ENCODE data around the gene ADD3. TPM values are rescaled to one million over a fixed set of nuclear protein-coding genes. Genes with fewer than 3 reads are reported as not detected.
A peak's percentile ranks its signal among the peaks of the same experiment; 100 is the strongest.

ADD3 gene
- total RNA-seq, 2 donors from 2014 or later: 183 to 241 TPM

- no peak for TF ChIP-seq CTCF (conservative IDR thresholded peaks at IDR 0.05)
- Histone ChIP-seq H3K36me3 (ENCODE audit: control insufficient read depth, insufficient read depth, low read length) (no peaks in the 10 kb centered on the region), H3K9ac (ENCODE audit: extremely low read depth, low read length, poor library complexity, severe bottlenecking) (no peak overlapping the region), H3K9me3 (ENCODE audit: control insufficient read depth, low read length) (no peaks in the 10 kb centered on the region), H3K4me3 (ENCODE audit: low read length) (no peak overlapping the region), H3K4me1 (ENCODE audit: control insufficient read depth, insufficient read depth, low read length) (peaks cover 5% of the 10 kb centered on the region), H3K27ac (ENCODE audit: low read depth, low read length) (no peak overlapping the region), H3K27me3 (ENCODE audit: control insufficient read depth, insufficient read depth, low read length, poor library complexity, severe bottlenecking) (no peaks in the 10 kb centered on the region)
- H3K9me3 Mint-ChIP-seq: no peaks in the 10 kb centered on the region
- H3K4me1 Mint-ChIP-seq: peaks cover 38% of the 10 kb centered on the region
- H3K36me3 Mint-ChIP-seq (ENCODE audit: low read depth): no peaks in the 10 kb centered on the region
- H3K27ac Mint-ChIP-seq: no peak overlapping the region
- no peaks in the 10 kb centered on the region for H3K27me3 Mint-ChIP-seq (ENCODE audit: insufficient read depth)
- H3K4me3 Mint-ChIP-seq: no peak overlapping the region
- no peak for DNase-seq
- 90 to 100% methylated on average over 2 of the region's 2 CpGs for WGBS, 2 experiments (ENCODE audit: insufficient coverage in 1 of 2, insufficient read length in 1 of 2)
Observed at GRCh38 chr10:109976681-109977080, 31.1 kb upstream of the ADD3 start.

GRCh38 chr10:109977382-109977806 lies 30.4 kb upstream of the ADD3 start:
- no peaks in the 10 kb centered on the region for H3K9me3 ChIP-seq (ENCODE audit: control insufficient read depth, low read length)
- H3K9ac ChIP-seq (ENCODE audit: extremely low read depth, low read length, poor library complexity, severe bottlenecking): no peak overlapping the region
- DNase-seq: no peak
- H3K27me3 ChIP-seq (ENCODE audit: control insufficient read depth, insufficient read depth, low read length, poor library complexity, severe bottlenecking): no peaks in the 10 kb centered on the region
- peaks cover 5% of the 10 kb centered on the region for H3K4me1 ChIP-seq (ENCODE audit: control insufficient read depth, insufficient read depth, low read length)
- no peak overlapping the region for H3K4me3 ChIP-seq (ENCODE audit: low read length)
- Mint-ChIP-seq H3K9me3 (no peaks in the 10 kb centered on the region), H3K4me1 (peaks cover 42% of the 10 kb centered on the region), H3K27me3 (ENCODE audit: insufficient read depth) (no peaks in the 10 kb centered on the region), H3K4me3 (no peak overlapping the region), H3K36me3 (ENCODE audit: low read depth) (no peaks in the 10 kb centered on the region), H3K27ac (no peak overlapping the region)
- 75 to 88% methylated on average over 6 of the region's 6 CpGs for WGBS, 2 experiments (ENCODE audit: insufficient coverage in 1 of 2, insufficient read length in 1 of 2)
- no peaks in the 10 kb centered on the region for H3K36me3 ChIP-seq (ENCODE audit: control insufficient read depth, insufficient read depth, low read length)
- TF ChIP-seq CTCF (conservative IDR thresholded peaks at IDR 0.05): no peak
- peak overlapping the region; percentile 8 for H3K27ac ChIP-seq (ENCODE audit: low read depth, low read length)

- Histone ChIP-seq H3K36me3 (ENCODE audit: control insufficient read depth, insufficient read depth, low read length) (no peaks in the 10 kb centered on the region), H3K4me1 (ENCODE audit: control insufficient read depth, insufficient read depth, low read length) (peaks cover 5% of the 10 kb centered on the region), H3K9me3 (ENCODE audit: control insufficient read depth, low read length) (no peaks in the 10 kb centered on the region), H3K27me3 (ENCODE audit: control insufficient read depth, insufficient read depth, low read length, poor library complexity, severe bottlenecking) (no peaks in the 10 kb centered on the region), H3K27ac (ENCODE audit: low read depth, low read length) (no peak overlapping the region), H3K9ac (ENCODE audit: extremely low read depth, low read length, poor library complexity, severe bottlenecking) (no peak overlapping the region), H3K4me3 (ENCODE audit: low read length) (no peak overlapping the region)
- WGBS, 2 experiments (ENCODE audit: insufficient coverage in 1 of 2, insufficient read length in 1 of 2): 80% methylated on average over 5 to 6 of the region's 6 CpGs
- H3K9me3 Mint-ChIP-seq: no peaks in the 10 kb centered on the region
- no peaks in the 10 kb centered on the region for H3K27me3 Mint-ChIP-seq (ENCODE audit: insufficient read depth)
- H3K36me3 Mint-ChIP-seq (ENCODE audit: low read depth): no peaks in the 10 kb centered on the region
- DNase-seq: peak; percentile 88
- no peak overlapping the region for H3K4me3 Mint-ChIP-seq
- H3K4me1 Mint-ChIP-seq: peaks cover 45% of the 10 kb centered on the region
- peak; percentile 96 for TF ChIP-seq CTCF (conservative IDR thresholded peaks at IDR 0.05)
- H3K27ac Mint-ChIP-seq: peak overlapping the region; percentile 60
Observed at GRCh38 chr10:109978481-109978880, 29.3 kb upstream of the ADD3 start.
